Body of pancreas (tissue), 4 donors: ENCODE results near the gene MED15. TPM values are rescaled to one million over a fixed set of nuclear protein-coding genes. Genes with fewer than 3 reads are reported as not detected.
"Not testable (repeated sequence)": the region's sequence is repeated elsewhere in the genome, so short reads cannot be mapped to it uniquely, and the experiment has no call there.

Experiments
- ATAC-seq: fragments of 150-250 bp; one replicate; pipeline ENCODE4 v1.9.1; 2016
- DNase-seq, 4 donors: peaks; one replicate each; pipeline ENCODE4 v3.0.0-alpha.2; 2019
- H3K27ac ChIP-seq, 4 donors: fragments of 200-600 bp; sonication (generic); 1 replicate in 3 of 4; 2 replicates in 1 of 4; pipeline versions ENCODE4 v1.5.1 to v1.6.1; 2016 to 2019; ENCODE audit warnings: mild to moderate bottlenecking in 1 of 4, mixed read lengths in 1 of 4, moderate library complexity in 1 of 4
- H3K27me3 ChIP-seq, 2 donors: fragments of 200-600 bp; sonication (generic); one replicate each; pipeline ENCODE4 v1.6.0; 2016; ENCODE audit warnings: mild to moderate bottlenecking in 1 of 2
- H3K36me3 ChIP-seq, 2 donors: fragments of 200-600 bp; sonication (generic); replicated peaks in 1 of 2; 2 replicates each; pipeline ENCODE4 v1.5.1; 2016; ENCODE audit warnings: low read depth in 2 of 2; ENCODE audit not compliant: insufficient read depth in 1 of 2
- H3K4me1 ChIP-seq: fragments of 200-600 bp; sonication (generic); one replicate; pipeline ENCODE4 v1.6.0; 2016
- H3K4me3 ChIP-seq, 2 donors: fragments of 200-600 bp; sonication (generic); 1 replicate in 1 of 2; 2 replicates in 1 of 2; pipeline ENCODE4 v1.5.1; 2016 to 2019
- H3K9me3 ChIP-seq, 3 donors: fragments of 200-600 bp; sonication (generic); 1 replicate in 2 of 3; 2 replicates in 1 of 3; pipeline ENCODE4 v1.5.1; 2016
- CTCF ChIP-seq, 7 experiments: fragments of 450-650 bp in 4 of 7; fragments of 200-600 bp in 3 of 7; sonication (generic) in 3 of 7; IDR thresholded peaks; one replicate each; pipeline ENCODE4 v1.5.1; 2016 to 2019; ENCODE audit warnings: antibody characterized with exemption in 7 of 7
- POLR2A ChIP-seq, 3 donors: fragments of 450-650 bp; IDR thresholded peaks; one replicate each; pipeline ENCODE4 v1.6.1; 2016; ENCODE audit warnings: antibody characterized with exemption in 3 of 3, mild to moderate bottlenecking in 2 of 3
- WGBS, 2 donors: methylation state at CpG; one replicate each; pipeline ENCODE4 v1.1.5; 2017; 5-methylcytosine and 5-hydroxymethylcytosine counted together
- intact Hi-C: fragments of 100-400 bp; cut with DNase I; formaldehyde crosslinking; loops from one replicate; pipeline ENCODE4 v1.15.1; 2023
- total RNA-seq, 2 donors: library from RNA; depleted of rRNA; stranded (reverse); fragments of >200 nt; gene quantifications; one replicate each; pipeline ENCODE4 v1.1.0, GENCODE V29; 2016

Gene MED15
- total RNA-seq, 2 donors from 2014 or later, result 31.6 to 36.9 TPM

DNA sequence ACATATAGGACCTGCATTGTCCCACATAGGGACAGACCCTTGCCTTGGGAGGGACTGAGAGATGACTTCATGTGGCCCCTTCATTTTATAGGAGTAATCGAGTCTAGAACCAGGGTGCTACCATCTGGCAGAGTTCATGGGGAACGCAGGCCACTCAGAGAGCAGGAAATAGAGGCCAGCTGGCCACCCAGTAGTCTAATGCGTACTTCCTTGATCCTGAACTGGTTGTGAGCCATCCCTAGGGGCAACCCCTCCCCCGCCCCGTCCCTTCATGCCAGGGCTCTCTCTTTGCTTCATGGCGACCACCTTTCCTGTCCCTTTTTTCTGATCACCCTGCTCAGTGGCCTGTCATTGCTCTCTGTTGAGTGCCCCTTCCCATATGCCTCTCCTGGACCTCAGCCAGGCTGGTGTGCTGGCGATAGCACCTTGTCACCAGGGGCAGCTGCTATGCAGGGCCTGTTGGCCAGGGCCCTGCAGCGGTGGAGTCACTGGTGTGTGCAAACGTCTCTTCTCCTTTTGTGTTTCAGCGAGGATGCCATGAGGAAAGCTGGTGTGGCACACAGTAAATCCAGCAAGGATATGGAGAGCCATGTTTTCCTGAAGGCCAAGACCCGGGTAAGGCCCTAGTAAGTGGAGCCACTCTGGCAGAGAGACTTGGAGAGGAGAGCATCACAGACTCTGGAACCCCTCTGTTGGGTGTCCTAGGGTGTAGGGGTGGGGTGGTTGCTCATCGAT, 29.3 kb downstream of the MED15 start:
- H3K4me1 ChIP-seq, result peaks cover 8% of the 10 kb centered on the region

GRCh38 chr22:20537325-20537756, 29.9 kb downstream of the MED15 start:
- no peaks in the 10 kb centered on the region for H3K9me3 ChIP-seq
- no peak overlapping the region for H3K27ac ChIP-seq
- no peak for DNase-seq
- H3K27me3 ChIP-seq, result no peaks in the 10 kb centered on the region
- TF ChIP-seq CTCF (IDR thresholded peaks at IDR 0.05) (no peak), POLR2A (IDR thresholded peaks at IDR 0.05) (no peak)
- peaks cover 3 to 7% of the 10 kb centered on the region in 2 donors for H3K36me3 ChIP-seq
- WGBS, 2 donors, result 92 to 97% methylated on average over 2 to 3 of the region's 3 CpGs
- intact Hi-C loops, result no loop called here
- no peak overlapping the region for H3K4me3 ChIP-seq
- peaks cover 2% of the 10 kb centered on the region for H3K4me1 ChIP-seq
- no peak for ATAC-seq

More for the DNA sequence above, 29.3 kb downstream of the MED15 start:
- intact Hi-C loops, result no loop called here
- Histone ChIP-seq H3K4me3 (no peak overlapping the region), H3K27me3 (no peaks in the 10 kb centered on the region), H3K27ac (no peak overlapping the region), H3K9me3 (no peaks in the 10 kb centered on the region), H3K36me3 (peaks cover 3 to 7% of the 10 kb centered on the region in 2 donors)
- ATAC-seq (no peak), DNase-seq (no peak)
- WGBS, 2 donors, result 85 to 90% methylated on average over 11 to 12 of the region's 12 CpGs
- TF ChIP-seq POLR2A (IDR thresholded peaks at IDR 0.05), result no peak
- no peak for TF ChIP-seq CTCF (IDR thresholded peaks at IDR 0.05)

GRCh38 chr22:20537983-20538382, 30.6 kb downstream of the MED15 start:
- Histone ChIP-seq H3K27ac (no peak overlapping the region), H3K4me3 (no peak overlapping the region), H3K36me3 (peaks cover 3 to 7% of the 10 kb centered on the region in 2 donors), H3K9me3 (no peaks in the 10 kb centered on the region), H3K4me1 (no peaks in the 10 kb centered on the region), H3K27me3 (no peaks in the 10 kb centered on the region)
- DNase-seq (no peak), ATAC-seq (no peak)
- TF ChIP-seq CTCF (IDR thresholded peaks at IDR 0.05), result no peak
- no peak for TF ChIP-seq POLR2A (IDR thresholded peaks at IDR 0.05)
- intact Hi-C loops, result no loop called here
- WGBS, 2 donors, result 95 to 96% methylated on average over 7 of the region's 7 CpGs

DNA sequence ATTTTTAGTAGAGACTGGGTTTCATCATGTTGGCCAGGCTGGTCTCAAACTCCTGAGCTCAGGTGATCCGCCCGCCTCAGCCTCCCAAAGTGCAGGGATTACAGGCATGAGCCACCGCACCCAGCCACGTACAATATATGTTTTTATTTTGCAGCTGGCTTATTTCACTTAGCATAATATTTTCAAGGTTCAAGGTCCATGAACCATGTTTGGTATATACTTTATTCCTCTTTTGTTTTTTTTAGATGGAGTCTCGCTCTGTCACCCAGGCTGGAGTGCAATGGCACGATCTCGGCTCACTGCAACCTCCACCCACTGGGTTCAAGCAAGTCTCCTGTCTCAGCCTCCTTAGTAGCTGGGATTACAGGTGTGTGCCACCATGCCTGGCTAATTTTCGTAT, 31.5 kb downstream of the MED15 start:
- ATAC-seq, intact Hi-C loops, DNase-seq, H3K4me1 ChIP-seq, H3K36me3 ChIP-seq, H3K27ac ChIP-seq, H3K4me3 ChIP-seq, H3K9me3 ChIP-seq, H3K27me3 ChIP-seq: not testable (repeated sequence)
- WGBS, 2 donors, result 96 to 99% methylated on average over 8 of the region's 8 CpGs

DNA sequence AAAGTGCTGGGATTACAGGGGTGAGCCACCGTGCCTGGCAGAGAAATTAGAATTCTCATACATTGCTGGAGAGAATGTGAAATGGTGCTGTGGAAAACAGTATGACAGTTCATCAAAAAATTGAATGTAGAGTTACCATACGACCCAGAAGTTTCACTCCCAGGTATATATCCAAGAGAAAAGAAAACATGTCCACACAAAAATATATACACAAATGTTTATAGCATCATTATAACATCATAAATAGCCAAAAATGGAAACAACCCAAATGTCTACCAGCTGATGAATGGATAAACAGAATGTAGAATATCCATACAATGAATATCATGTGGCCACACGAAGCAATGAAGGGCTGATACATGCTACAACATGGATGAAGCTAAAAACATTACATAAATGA, 34.6 kb downstream of the MED15 start:
- Histone ChIP-seq H3K4me3 (no peak overlapping the region), H3K9me3 (no peaks in the 10 kb centered on the region), H3K27me3 (no peaks in the 10 kb centered on the region), H3K4me1 (no peaks in the 10 kb centered on the region), H3K27ac (no peak overlapping the region), H3K36me3 (peaks cover 5 to 7% of the 10 kb centered on the region in 2 donors)
- no peak for DNase-seq
- TF ChIP-seq POLR2A (IDR thresholded peaks at IDR 0.05) (no peak), CTCF (IDR thresholded peaks at IDR 0.05) (no peak)
- WGBS, 2 donors, result 92 to 99% methylated on average over 3 of the region's 3 CpGs
- ATAC-seq, result no peak
- intact Hi-C loops, result no loop called here
